HG02943 (cell line): ENCODE measurements around the gene ZNF830.
"Not testable (repeated sequence)": the region's sequence is repeated elsewhere in the genome, so short reads cannot be mapped to it uniquely, and the experiment has no call there.

Experiments
- ATAC-seq: cut with Tn5 transposase; IDR thresholded peaks from one replicate; pipeline ENCODE4 v1.9.1; 2021; ENCODE audit warnings: mild to moderate bottlenecking, low read depth, moderate library complexity; ENCODE audit not compliant: unreplicated experiment

The ZNF830 gene, protein sequence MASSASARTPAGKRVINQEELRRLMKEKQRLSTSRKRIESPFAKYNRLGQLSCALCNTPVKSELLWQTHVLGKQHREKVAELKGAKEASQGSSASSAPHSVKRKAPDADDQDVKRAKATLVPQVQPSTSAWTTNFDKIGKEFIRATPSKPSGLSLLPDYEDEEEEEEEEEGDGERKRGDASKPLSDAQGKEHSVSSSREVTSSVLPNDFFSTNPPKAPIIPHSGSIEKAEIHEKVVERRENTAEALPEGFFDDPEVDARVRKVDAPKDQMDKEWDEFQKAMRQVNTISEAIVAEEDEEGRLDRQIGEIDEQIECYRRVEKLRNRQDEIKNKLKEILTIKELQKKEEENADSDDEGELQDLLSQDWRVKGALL

GRCh38 chr17:34961093-34961911 lies at the start of gene ZNF830, which contains the start of gene CCT6B:
ZNF830 (plus strand) TSS chr17:34961540; CDS start chr17:34961567, 27 bp downstream.
CCT6B (minus strand) TSS chr17:34961460; CDS start chr17:34961393, 67 bp downstream.
- peak; percentile 84 for ATAC-seq

DNA sequence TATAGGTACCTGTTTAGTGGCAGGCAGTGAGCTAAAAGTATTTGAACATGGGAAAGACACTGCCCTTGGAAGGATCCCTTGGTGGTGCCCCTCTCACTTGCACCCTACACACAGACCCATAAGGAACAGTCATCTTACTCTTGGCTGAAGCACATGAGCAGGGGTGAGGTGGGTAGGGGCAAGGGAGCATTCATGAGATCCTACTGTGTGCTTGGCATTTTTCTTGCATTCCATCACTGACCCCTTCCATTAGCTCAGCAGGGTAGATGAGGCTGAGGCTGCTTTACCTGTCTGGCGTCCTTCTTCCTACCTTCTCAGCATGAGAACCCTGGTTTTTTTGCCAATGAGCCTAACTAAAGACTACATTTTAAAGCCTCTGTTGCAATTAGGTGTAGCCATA lies 48.3 kb upstream of the ZNF830 start:
- ATAC-seq, result no peak

GRCh38 chr17:34916120-34916519 lies 45.2 kb upstream of the ZNF830 start:
- ATAC-seq, result no peak

DNA sequence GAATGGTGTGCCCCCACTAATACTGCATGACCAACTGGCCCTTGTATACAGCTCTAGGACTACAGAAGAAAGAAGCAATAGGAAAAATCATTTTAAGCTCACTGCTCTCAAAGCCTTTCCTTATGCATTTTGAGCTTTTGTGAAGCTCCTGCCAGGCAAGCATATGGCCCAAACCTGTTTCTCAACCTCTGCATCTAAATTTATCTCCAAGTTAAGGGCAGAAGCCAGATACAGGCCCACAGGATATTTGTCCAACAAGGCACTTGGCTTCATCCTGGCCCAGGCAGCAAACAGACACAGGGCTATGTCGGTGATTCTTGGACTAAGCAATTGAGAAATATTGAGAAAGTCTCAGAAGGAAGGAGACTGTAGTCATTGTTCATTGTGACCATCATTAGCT lies 44.0 kb upstream of the ZNF830 start:
- ATAC-seq, result no peak

DNA sequence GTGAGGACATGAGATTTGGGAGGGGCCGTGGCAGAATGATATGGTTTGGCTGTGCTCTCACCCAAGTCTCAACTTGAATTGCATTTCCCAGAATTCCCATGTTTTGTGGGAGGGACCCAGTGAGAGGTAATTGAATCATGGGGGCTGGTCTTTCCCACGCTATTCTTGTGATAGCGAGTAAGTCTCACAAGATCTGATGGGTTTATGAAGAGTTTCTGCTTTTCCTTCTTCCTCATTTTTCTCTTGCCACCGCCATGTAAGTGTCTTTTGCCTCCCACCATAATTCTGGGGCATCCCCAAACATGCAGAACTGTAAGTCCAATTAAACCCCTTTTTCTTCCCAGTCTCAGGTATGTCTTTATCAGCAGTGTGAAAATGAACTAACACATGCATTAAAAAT lies 40.7 kb upstream of the ZNF830 start:
- no peak for ATAC-seq

DNA sequence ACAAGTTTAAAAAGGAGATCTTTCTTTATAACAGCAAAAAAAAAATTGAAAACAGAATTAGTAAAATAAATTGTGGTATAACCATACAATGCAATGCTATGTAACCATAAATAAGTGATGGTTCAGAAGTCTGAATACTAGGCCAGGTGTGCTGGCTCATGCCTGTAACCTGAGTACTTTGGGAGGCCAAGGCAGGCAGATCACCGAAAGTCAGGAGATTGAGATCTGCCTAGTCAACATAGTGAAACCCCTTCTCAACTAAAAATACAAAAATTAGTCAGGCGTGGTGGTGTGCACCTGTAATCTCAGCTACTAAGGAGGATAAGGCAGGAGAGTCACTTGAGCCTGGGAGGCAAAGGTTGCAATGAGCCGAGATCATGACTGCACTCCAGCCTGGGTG lies 34.7 kb upstream of the ZNF830 start:
- ATAC-seq, result no peak

- no peak for ATAC-seq
Measured at GRCh38 chr17:34930283-34930682, 31.1 kb upstream of the ZNF830 start.

GRCh38 chr17:34950780-34951179 lies 10.6 kb upstream of the ZNF830 start:
- ATAC-seq, result not testable (repeated sequence)

DNA sequence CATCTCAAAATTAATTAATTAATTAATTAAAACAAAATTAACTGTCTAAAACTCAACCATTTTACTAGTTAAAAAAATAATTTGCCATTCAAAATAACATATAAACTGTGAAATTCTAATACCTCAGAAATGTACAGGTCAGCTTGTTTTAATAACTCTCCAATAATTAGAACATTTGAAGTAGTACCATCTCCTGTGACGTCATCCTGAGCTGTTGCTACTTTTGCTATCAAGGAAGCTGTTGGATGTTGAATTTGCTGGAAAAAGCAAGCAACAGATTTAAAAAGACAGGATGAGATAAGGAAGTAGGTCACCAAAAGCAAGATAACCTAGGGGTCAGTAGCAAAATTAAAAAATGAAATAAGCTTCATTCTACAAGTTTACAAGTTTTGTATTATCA lies 2.9 kb upstream of the ZNF830 start:
- no peak for ATAC-seq

GRCh38 chr17:34974179-34974578 lies 12.8 kb downstream of the ZNF830 start:
- ATAC-seq, result no peak

DNA sequence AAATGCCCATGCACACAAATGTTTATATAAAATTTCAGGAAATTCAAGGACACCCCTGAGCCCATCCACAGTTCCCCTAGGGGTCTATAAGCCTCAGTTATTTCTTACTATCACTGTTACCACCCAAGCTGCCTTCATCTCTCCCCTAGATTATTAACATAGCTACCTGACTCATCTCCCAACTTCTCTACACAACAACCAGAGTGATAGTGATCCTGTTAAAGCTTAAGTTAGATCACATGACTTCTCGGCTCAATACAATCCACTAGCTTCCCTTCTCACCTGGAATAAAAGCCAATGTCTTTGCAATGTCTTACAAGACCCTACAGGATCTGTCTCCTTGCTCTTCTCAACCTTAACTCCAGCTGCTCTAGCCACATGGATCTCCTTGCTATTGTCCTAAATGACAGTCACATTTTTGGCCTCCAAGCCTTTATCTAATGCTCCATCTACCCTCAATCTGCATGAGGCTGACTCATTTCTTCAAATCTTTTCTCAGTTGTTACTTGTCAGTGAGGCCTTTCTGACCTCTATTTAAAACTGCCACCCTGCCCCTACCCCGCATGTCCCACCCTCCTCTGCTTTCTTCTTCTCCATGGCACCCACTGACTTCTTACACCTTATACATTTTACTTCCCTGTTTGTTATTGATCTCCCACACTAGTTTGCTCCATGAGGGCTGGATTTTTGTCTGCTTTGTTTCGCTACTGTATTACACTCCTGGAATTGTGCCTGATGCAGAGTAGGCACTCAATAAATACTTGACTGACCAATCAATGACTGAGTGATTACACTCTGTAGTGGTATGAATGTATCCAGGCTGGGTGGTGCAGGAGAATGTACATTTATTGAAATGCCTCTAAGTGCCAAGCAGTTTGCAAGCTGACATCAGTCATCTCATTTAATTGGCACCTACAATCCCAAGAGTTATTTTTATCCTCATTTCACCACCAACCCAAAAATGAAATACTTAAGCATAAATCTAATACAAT lies 13.8 kb downstream of the ZNF830 start:
- ATAC-seq, result no peak

DNA sequence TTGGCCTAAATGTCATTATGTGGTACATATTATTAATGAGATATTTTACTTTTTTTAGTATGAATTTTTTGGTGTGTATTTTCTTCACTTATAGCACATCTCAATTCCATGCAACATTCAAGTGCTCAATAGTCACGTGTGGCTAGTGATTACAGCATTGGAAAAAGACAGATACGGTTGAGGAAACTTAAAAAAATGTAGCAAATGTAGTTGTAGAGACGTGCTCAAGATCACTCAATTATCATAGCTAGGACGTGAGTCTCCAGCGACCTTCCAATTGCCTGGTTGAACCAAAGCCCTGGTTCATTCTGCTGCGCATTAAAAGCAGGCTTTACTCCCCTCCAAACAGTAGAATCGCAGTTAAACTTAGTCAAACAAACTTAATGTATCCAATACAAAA lies 17.8 kb downstream of the ZNF830 start:
- ATAC-seq, result no peak

- ATAC-seq, result no peak
Measured at GRCh38 chr17:34979650-34980352, 18.5 kb downstream of the ZNF830 start.

DNA sequence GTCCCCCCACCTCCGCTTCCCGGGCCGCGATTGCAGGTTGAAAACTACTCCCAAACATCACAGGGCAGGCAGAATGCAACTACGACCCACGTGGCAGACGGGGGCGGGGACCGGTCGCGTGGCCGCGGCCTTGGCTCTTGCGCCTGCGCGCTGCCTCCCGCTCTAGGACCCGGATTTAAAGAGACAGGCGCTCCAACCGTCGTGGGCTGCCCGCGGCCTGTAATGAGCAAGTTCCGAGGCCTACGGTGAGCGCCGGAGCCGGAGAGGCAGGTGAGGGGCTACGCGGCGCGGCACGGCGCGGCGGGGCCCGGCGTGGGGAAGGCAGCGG lies 19.0 kb downstream of the ZNF830 start, which contains the start of gene LIG3:
Gene LIG3, plus strand, starts transcription at position 160 of the 328 bp plus-strand sequence. CDS start 2,494 bp downstream, outside the sequence.
- peak; percentile 65 for ATAC-seq

- peak; percentile 72 for ATAC-seq
Measured at GRCh38 chr17:34980681-34981537, 19.6 kb downstream of the ZNF830 start.

DNA sequence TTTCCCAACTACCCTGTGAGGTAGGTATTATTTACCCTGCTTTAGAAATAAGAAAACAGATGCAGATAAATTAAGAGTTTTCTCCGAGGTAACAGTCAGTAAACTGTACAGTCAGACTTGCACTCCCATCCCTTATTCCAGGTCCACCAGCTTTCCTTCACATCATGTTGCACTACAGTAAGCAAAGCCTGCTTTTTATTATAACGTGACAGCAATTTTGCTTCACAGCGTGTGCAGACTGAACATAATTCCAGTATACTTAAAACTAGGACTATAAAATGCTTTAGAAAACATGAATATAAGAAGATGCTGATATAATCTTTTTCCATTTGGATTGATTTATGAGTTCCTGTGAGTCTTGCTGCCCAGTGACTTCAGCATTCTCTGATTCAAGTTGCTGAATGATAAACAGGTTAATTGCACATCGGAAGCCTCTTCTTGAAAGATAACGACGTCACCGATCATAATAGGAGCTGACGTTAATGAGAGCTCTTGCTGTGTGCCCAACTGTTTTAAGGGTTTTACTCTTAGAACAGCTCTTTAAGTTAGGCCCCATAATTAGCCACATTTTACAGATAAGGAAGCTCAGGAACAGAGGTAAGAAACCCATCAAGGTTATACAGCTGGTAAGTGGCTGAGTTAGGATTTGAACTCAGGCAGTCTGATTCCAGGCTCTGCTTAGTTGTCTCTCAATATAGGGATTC lies 20.4 kb downstream of the ZNF830 start:
- ATAC-seq, result no peak

DNA sequence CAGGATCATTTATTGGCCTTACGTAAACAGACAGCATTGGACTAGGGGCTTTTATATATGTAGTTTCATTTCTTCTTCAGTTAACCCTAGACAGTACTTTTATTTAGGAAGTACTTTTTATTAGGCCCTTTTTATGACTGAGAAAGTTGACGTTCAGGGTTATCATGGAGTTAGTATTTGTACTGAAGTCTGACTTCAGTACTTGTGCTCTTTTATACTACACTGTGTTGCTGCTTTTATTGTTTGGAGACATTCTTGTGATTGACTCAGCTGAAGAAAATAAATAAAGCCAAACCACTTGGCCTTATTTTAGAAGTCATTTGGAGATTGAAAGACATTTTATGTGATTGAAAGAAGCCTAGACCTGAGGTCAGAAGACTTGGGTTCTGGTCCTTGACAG lies 25.9 kb downstream of the ZNF830 start:
- no peak for ATAC-seq

- ATAC-seq, result no peak
Measured at GRCh38 chr17:34988644-34989043, 27.3 kb downstream of the ZNF830 start.
